Neural progenitor cell (in vitro differentiated cells): ENCODE measurements around the gene CRBN.

Experiments
- EZH2 ChIP-seq: fragments of 200-600 bp; sonication (generic); IDR thresholded peaks from 2 replicates; pipeline ENCODE4 v1.6.1; 2017; ENCODE audit warnings: antibody characterized with exemption, mild to moderate bottlenecking, moderate library complexity
- TF ChIP-seq, protein P1 (sequence below): fragments of 200-600 bp; sonication (generic); IDR thresholded peaks from 2 replicates; pipeline ENCODE4 v1.5.1; 2017; ENCODE audit warnings: antibody characterized with exemption, mild to moderate bottlenecking

DNA sequence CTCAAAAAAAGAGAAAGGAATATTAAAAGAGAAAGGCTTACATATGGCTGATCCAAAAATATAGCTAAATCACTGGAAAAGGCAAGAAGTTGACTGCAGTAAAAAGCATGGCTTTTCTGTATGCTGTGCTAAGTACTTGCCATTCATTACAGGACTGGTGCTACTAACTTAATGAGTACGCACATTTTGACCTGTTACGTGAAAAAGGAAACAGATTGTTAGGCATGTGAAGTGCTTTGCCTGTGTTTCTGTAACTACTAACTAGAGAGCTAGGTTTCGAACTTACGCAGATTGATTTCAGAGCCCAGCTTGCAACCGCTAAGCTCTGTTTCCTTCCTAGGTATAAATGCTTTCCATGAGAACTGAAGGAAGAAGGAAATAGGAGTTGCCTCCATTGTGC, 49.9 kb downstream of the CRBN start:
- TF ChIP-seq, protein P1, sequence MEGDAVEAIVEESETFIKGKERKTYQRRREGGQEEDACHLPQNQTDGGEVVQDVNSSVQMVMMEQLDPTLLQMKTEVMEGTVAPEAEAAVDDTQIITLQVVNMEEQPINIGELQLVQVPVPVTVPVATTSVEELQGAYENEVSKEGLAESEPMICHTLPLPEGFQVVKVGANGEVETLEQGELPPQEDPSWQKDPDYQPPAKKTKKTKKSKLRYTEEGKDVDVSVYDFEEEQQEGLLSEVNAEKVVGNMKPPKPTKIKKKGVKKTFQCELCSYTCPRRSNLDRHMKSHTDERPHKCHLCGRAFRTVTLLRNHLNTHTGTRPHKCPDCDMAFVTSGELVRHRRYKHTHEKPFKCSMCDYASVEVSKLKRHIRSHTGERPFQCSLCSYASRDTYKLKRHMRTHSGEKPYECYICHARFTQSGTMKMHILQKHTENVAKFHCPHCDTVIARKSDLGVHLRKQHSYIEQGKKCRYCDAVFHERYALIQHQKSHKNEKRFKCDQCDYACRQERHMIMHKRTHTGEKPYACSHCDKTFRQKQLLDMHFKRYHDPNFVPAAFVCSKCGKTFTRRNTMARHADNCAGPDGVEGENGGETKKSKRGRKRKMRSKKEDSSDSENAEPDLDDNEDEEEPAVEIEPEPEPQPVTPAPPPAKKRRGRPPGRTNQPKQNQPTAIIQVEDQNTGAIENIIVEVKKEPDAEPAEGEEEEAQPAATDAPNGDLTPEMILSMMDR, result no peak
- no peak for TF ChIP-seq EZH2
